Fibroblast of mammary gland (primary cell): ENCODE measurements around the gene ULK4.
A peak's percentile ranks its signal among the peaks of the same experiment; 100 is the strongest.

Experiments used
- DNase-seq: peaks from one replicate; pipeline ENCODE4 v3.0.0-alpha.2; 2010; ENCODE audit warnings: low read depth
- H3K4me3 ChIP-seq: 2 replicates; pipeline ENCODE4 v1.5.1; 2011; ENCODE audit warnings: low read depth, mild to moderate bottlenecking, low read length, moderate library complexity; ENCODE audit not compliant: control insufficient read depth
- CTCF ChIP-seq: conservative IDR thresholded peaks from 2 replicates; pipeline ENCODE4 v1.5.1; 2011; ENCODE audit warnings: low read depth, low read length, inconsistent platforms; ENCODE audit not compliant: control insufficient read depth, insufficient read depth

ULK4 gene

GRCh38 chr3:41205591-41205990 lies 756.3 kb downstream of the ULK4 start:
- TF ChIP-seq CTCF, result no peak
- H3K4me3 ChIP-seq, result no peak overlapping the region

GRCh38 chr3:41204369-41204768 lies 757.5 kb downstream of the ULK4 start:
- DNase-seq, result no peak
- no peak overlapping the region for H3K4me3 ChIP-seq
- TF ChIP-seq CTCF, result no peak

More at GRCh38 chr3:41205591-41205990, 756.3 kb downstream of the ULK4 start:
- DNase-seq, result no peak

- DNase-seq, result peak; percentile 72
- no peak overlapping the region for H3K4me3 ChIP-seq
- TF ChIP-seq CTCF, result peak; percentile 49
Observed at GRCh38 chr3:41202834-41203345, 759.0 kb downstream of the ULK4 start.

GRCh38 chr3:41202075-41202833 lies 759.6 kb downstream of the ULK4 start:
- no peak for TF ChIP-seq CTCF
- peak overlapping the region; percentile 55 for H3K4me3 ChIP-seq
- no peak for DNase-seq

- peak; percentile 50 for DNase-seq
- peak overlapping the region; percentile 55 for H3K4me3 ChIP-seq
- no peak for TF ChIP-seq CTCF
Observed at GRCh38 chr3:41200669-41201021, 761.3 kb downstream of the ULK4 start.

- peak overlapping the region; percentile 55 for H3K4me3 ChIP-seq
- no peak for TF ChIP-seq CTCF
- DNase-seq, result no peak
Observed at GRCh38 chr3:41199866-41200668, 761.8 kb downstream of the ULK4 start.
